ENCODE data around the gene SLC7A7. TPM values are rescaled to one million over a fixed set of nuclear protein-coding genes. Genes with fewer than 3 reads are reported as not detected.

Gene SLC7A7
- total and polyA plus RNA-seq, 2 of the 13 experiments (the other 11 are each of a cell fraction or from before 2014, with no cell fraction given), result 0.13 to 0.63 TPM

- no TSS peak for BruUV-seq (replicated peaks)
- Histone ChIP-seq H3K79me2 (ENCODE audit: insufficient read depth, low read length) (no peaks in the 10 kb centered on the region), H2AFZ (ENCODE audit: low read length) (no peak overlapping the region), H3K27ac (ENCODE audit: extremely low read length, insufficient read depth, low read length) (no peak overlapping the region), H4K20me1 (ENCODE audit: insufficient read depth, low read length) (no peaks in the 10 kb centered on the region), H3K4me1 (ENCODE audit: insufficient read depth, low read length) (peaks cover 30% of the 10 kb centered on the region), H3K4me2 (ENCODE audit: low read depth, low read length) (no peak overlapping the region), H3K4me3 (replicated peaks in 1 of 3; ENCODE audit: insufficient read depth in 1 of 3, low read depth in 2 of 3, low read length in 3 of 3) (no peak overlapping the region), H3K9me3 (ENCODE audit: low read length) (no peaks in the 10 kb centered on the region), H3K36me3 (replicated peaks in 1 of 2; ENCODE audit: control insufficient read depth in 1 of 2, insufficient read depth in 2 of 2, low read length in 2 of 2) (no peaks in the 10 kb centered on the region), H3K27me3 (ENCODE audit: control insufficient read depth in 1 of 2, insufficient read depth in 2 of 2, low read length in 2 of 2) (peaks cover 7 to 14% of the 10 kb centered on the region in 2 experiments; a peak in 4 of 5 replicates), H3K9ac (ENCODE audit: insufficient read depth, low read depth, low read length) (no peak overlapping the region)
- ChIA-PET POLR2A (interaction anchor here (0.7 to 2.5 kb wide), 7 partner anchors 15 to 266 kb away, joined by 3 to 11 read pairs (median 5); partner anchors contain the start of genes ABHD4, DAD1, LRP10 and MRPL52), CTCF (ENCODE audit: low intra/inter-chr PET ratio, low total read pairs) (interaction anchor here (1.0 to 4.3 kb wide), 5 partner anchors 32 to 298 kb away, joined by 5 to 200 read pairs (median 58); no protein-coding TSS in a partner anchor)
- WGBS (ENCODE audit: low lambda C conversion rate), result 35% methylated on average over 8 of the region's 8 CpGs
- intact Hi-C loops (cut with micrococcal nuclease; ENCODE audit: unreplicated experiment) (loop anchor here (5.0 kb wide), 1 partner anchor 468 kb away; no protein-coding TSS in a partner anchor), in situ Hi-C loops (cut with HindIII; ENCODE audit: extremely low pct_ligation_motif_present, low pct_unique_long_range_greater_than_20kb) (loop anchor here (10.0 kb wide), 1 partner anchor 80 kb away; no protein-coding TSS in a partner anchor)
- FAIRE-seq, result no peak
- DNase-seq (ENCODE audit: low spot score), result peak; percentile 86
- ATAC-seq, result peak; percentile 3; the same call in 1 of the 3 replicates
- no peak for TF ChIP-seq ZNF569 (CRISPR knock-in tag; IDR thresholded peaks at IDR 0.05; ENCODE audit: borderline replicate concordance)
- TF ChIP-seq ZNF768 (CRISPR knock-in tag; IDR thresholded peaks at IDR 0.05), result no peak
- peak; percentile 48 for TF ChIP-seq SKI (IDR thresholded peaks at IDR 0.05; ENCODE audit: partially characterized antibody)
- peak; percentile 9; the same call in 1 of the 2 replicates for TF ChIP-seq ZNF770 (CRISPR knock-in tag; IDR thresholded peaks at IDR 0.05)
- TF ChIP-seq ZBTB37 (CRISPR knock-in tag; IDR thresholded peaks at IDR 0.05), result 0 out of 2 replicates have a peak, but pooled peaks have one; percentile 24
- TF ChIP-seq ZMYM3 (CRISPR knock-in tag; IDR thresholded peaks at IDR 0.05), result no peak
- TF ChIP-seq SNAPC2 (CRISPR knock-in tag; IDR thresholded peaks at IDR 0.05), result no peak
- TF ChIP-seq ZNF775 (CRISPR knock-in tag; IDR thresholded peaks at IDR 0.05; ENCODE audit: borderline replicate concordance), result no peak
- TF ChIP-seq NCOA1 (CRISPR knock-in tag; IDR thresholded peaks at IDR 0.05), result no peak
- TF ChIP-seq PAF1 (CRISPR knock-in tag; IDR thresholded peaks at IDR 0.05), result no peak
- TF ChIP-seq ZNF75D (CRISPR knock-in tag; IDR thresholded peaks at IDR 0.05; ENCODE audit: borderline replicate concordance), result no peak
- no peak for TF ChIP-seq ZNF564 (CRISPR knock-in tag; IDR thresholded peaks at IDR 0.05)
- no peak for TF ChIP-seq ATF6 (CRISPR knock-in tag; conservative IDR thresholded peaks at IDR 0.05)
These were observed 39.9 kb upstream of the SLC7A7 start for GRCh38 chr14:22854963-22855724.

Measured in HepG2 (cell line).